T-helper 22 cell (primary cell): ENCODE data around the gene ACIN1.
A peak's percentile ranks its signal among the peaks of the same experiment; 100 is the strongest.
"Not testable (repeated sequence)": the region's sequence is repeated elsewhere in the genome, so short reads cannot be mapped to it uniquely, and the experiment has no call there.

Experiments used
- DNase-seq: peaks from one replicate; pipeline ENCODE4 v3.0.0-alpha.2; 2020; ENCODE audit warnings: low read depth

Gene ACIN1

DNA sequence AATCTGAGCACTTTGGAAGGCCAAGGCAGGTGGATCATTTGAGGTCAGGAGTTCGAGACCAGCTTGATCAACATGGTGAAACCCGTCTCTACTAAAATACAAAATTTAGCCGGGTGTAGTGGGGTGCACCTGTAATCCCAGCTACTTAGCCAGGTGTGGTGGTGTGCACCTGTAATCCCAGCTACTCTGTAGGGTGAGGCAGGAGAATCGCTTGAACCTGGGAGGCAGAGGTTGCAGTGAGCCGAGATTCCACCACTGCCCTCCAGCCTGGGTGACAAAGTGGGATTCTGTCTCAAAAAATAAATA, 81.2 kb downstream of the ACIN1 start:
- DNase-seq, result not testable (repeated sequence)

DNA sequence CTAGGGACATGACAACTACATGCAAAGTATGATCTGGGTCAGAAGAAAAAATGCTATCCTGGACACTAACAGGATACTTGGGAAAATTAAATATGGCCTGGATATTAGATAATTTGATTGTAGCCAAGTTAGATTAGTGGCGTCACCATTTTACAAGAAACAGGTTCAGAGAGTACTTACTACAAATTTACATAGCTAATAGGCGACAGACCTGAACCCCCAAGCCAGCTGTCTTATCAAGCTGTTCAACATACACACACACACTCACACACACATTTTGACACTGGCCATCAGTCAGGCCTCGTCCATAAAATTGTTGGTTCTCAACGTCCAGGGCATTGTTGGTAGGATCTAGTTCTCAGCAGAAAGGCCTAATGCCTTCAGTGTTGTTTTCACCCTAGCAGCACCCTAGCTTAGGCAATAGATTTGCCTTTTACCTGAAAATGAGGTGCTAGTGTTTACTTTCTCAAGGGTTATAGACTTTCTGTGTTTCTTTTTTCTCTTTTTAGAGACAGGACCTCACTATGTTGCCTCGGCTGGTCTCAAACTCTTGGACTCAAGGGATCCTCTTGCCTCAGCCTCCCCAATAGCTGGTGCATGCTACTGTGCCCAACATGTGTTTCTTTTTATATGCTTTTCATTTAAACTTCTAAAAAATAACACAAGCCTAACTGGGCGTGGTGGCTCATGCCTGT, 81.7 kb downstream of the ACIN1 start:
- no peak for DNase-seq

- DNase-seq, result peak; percentile 58
Measured at GRCh38 chr14:23009939-23010726, 84.8 kb downstream of the ACIN1 start, which contains the start of gene C14orf93. TSS of gene C14orf93 (minus strand) at chr14:23010143. CDS start at chr14:22999023, 11,120 bp downstream.

DNA sequence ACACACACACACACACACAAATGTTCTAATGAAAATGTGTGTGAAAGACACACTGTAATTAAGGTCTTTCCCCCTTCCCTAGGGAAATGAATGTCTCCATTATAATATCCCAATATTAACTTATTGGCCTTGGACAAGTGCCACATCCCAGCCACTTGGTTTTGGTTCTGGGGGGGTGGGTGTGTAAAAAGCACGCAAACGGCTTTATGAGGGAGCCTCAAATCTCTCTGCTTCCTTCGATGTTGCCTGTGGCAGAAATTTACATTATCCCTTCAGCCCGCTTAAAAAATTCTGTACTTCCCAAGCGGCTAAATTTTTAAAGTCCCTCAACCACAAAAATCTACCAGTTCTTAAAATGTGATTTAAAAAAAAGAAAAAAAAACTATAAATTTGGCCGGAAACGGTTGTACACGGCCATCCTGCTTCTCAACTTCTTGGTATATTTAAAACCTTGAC, 85.4 kb downstream of the ACIN1 start:
- DNase-seq, result no peak

- no peak for DNase-seq
Measured at GRCh38 chr14:23008831-23009230, 86.1 kb downstream of the ACIN1 start.
